Activated CD4-positive, alpha-beta memory T cell treated with anti-CD3 and anti-CD28 coated beads for 36 hours (primary cell): ENCODE results near the gene CCL17. TPM values are rescaled to one million over a fixed set of nuclear protein-coding genes. Genes with fewer than 3 reads are reported as not detected.
"Not testable (repeated sequence)": the region's sequence is repeated elsewhere in the genome, so short reads cannot be mapped to it uniquely, and the experiment has no call there.

Experiments used
- CTCF ChIA-PET: fragments of 350-600 bp; sonication (Branson Sonifier 250); formaldehyde crosslinking; loops from one replicate; lab custom pipeline; 2021; ENCODE audit warnings: antibody characterized with exemption, inconsistent platforms; lab: Charles Lee
- POLR2A ChIA-PET: fragments of 350-600 bp; sonication (Branson Sonifier 250); formaldehyde crosslinking; loops from one replicate; lab custom pipeline; 2021; ENCODE audit warnings: antibody characterized with exemption; lab: Charles Lee
- DNase-seq: peaks from one replicate; pipeline ENCODE4 v3.0.0-alpha.2; 2020
- H3K27ac Mint-ChIP-seq: one replicate; pipeline ENCODE4 v1.8.0; 2021; ENCODE audit warnings: mixed read lengths
- H3K27me3 Mint-ChIP-seq: one replicate; pipeline ENCODE4 v1.8.0; 2021; ENCODE audit warnings: mixed read lengths
- H3K36me3 Mint-ChIP-seq: one replicate; pipeline ENCODE4 v1.8.0; 2021; ENCODE audit warnings: mixed read lengths
- H3K4me1 Mint-ChIP-seq: one replicate; pipeline ENCODE4 v1.8.0; 2021; ENCODE audit warnings: low read depth, mixed read lengths
- H3K4me3 Mint-ChIP-seq: one replicate; pipeline ENCODE4 v1.8.0; 2021; ENCODE audit warnings: mild to moderate bottlenecking, mixed read lengths
- H3K9me3 Mint-ChIP-seq: one replicate; pipeline ENCODE4 v1.8.0; 2021; ENCODE audit warnings: mixed read lengths
- intact Hi-C: fragments of 100-400 bp; cut with micrococcal nuclease; formaldehyde crosslinking; loops from one replicate; pipeline ENCODE4 v1.15.1; 2023
- total RNA-seq, 2 experiments: library from RNA; stranded (reverse); gene quantifications; one replicate each; pipeline ENCODE4 v1.2.3, GENCODE V29; 2021

CCL17 gene
- total RNA-seq, 2 experiments from 2014 or later = 1.6 to 3.1 TPM

DNA sequence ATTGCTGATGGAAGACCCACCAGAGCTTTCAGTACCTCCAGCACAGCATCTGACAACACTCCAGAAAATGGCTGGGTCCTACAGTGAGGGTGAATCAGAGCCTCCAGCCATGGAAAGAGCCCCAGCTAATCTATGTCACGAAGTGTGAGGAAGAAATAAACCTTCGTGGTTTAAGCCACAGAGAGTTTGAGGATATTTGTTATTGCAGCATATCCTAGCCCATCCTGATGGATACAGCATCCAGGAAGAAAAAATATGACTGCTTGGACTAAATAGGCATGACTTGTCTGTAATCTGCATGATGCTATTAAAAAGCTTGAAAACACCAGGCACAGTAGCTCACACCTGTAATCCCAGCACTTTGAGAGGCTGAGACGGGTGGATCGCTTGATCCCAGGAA, 13.3 kb upstream of the CCL17 start:
- intact Hi-C loops = no loop called here
- no peak for DNase-seq
- peaks cover 8% of the 10 kb centered on the region for H3K4me1 Mint-ChIP-seq

DNA sequence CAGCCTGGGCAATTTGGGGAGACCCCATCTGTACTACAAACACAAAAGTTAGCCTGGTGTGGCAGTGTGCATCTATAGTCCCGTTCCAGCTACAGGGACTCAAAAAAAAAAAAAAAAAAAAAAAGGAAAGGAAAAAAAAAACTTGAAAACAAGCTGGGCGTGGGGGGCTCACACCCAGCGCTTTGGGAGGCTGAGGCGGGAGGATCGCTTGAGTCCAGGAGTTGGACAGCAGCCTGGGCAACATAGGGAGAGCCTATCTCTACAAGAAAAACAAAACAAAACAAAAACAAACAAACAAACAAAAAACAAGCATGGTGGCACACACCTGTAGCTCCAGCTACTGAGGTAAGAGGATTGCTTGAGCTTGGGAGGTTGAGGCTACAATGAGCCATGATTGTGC, 12.9 kb upstream of the CCL17 start:
- Mint-ChIP-seq H3K27ac (no peak overlapping the region), H3K4me3 (no peak overlapping the region), H3K9me3 (no peaks in the 10 kb centered on the region), H3K36me3 (no peaks in the 10 kb centered on the region), H3K4me1 (peaks cover 8% of the 10 kb centered on the region), H3K27me3 (peaks cover 4% of the 10 kb centered on the region)
- intact Hi-C loops = no loop called here
- POLR2A ChIA-PET = no interaction called here
- CTCF ChIA-PET = interaction anchor here (0.8 to 1.3 kb wide), 2 partner anchors 13 to 25 kb away, joined by 4 to 5 read pairs; partner anchors contain the start of gene CCL17
- DNase-seq = no peak

More for the DNA sequence above, 13.3 kb upstream of the CCL17 start:
- CTCF ChIA-PET = interaction anchor here (1.3 kb wide), 1 partner anchor 25 kb away, joined by 5 read pairs; no protein-coding TSS in a partner anchor
- H3K36me3 Mint-ChIP-seq = no peaks in the 10 kb centered on the region
- H3K9me3 Mint-ChIP-seq = no peaks in the 10 kb centered on the region
- no peak overlapping the region for H3K4me3 Mint-ChIP-seq
- H3K27ac Mint-ChIP-seq = no peak overlapping the region
- H3K27me3 Mint-ChIP-seq = peaks cover 4% of the 10 kb centered on the region
- POLR2A ChIA-PET = no interaction called here

DNA sequence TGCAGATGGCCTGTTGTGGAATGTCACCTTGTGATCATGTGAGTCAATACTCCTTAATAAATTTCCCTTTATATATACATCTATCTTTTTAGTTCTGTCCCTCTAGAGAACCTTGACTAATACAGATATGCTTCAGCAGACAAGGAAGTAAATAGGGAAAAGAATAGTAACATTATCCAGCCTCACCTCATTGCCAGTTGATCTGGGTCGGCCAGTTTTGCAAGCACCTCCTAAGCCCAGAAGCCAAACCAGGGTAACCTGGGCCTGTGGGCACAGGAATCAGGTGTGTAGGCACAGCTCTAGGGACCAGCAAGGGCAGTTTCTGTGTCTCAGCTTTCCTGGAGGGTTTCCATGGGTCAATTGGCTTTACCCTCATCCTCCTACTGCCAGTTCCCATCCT, 11.9 kb upstream of the CCL17 start:
- Mint-ChIP-seq H3K27me3 (peaks cover 4% of the 10 kb centered on the region), H3K36me3 (no peaks in the 10 kb centered on the region), H3K9me3 (no peaks in the 10 kb centered on the region), H3K4me3 (no peak overlapping the region), H3K4me1 (peaks cover 8% of the 10 kb centered on the region), H3K27ac (no peak overlapping the region)
- intact Hi-C loops = no loop called here
- ChIA-PET POLR2A (no interaction called here), CTCF (interaction anchor here (0.8 kb wide), 1 partner anchor 12 kb away, joined by 4 read pairs; the partner anchor contains the start of gene CCL17)
- no peak for DNase-seq

DNA sequence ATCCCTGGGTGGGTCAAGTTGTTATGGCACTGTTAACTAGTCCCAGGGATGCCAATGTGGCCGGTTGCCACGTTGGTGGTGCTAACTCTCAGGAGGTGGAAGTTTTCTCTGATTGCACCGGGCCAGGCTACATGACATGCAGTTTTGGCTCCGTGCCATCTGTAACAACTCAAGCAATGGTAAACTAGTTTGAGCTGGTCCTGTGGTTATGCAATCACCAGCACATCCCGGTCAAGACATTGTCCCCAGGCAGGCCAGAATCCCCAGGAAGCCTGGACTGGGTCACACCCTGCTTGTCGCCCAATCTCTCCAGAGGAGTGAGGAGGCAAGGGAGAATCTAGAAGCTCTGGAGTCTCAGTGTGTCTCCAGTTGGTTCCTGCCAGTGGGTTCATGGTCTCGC, 10.1 kb upstream of the CCL17 start:
- no peaks in the 10 kb centered on the region for H3K36me3 Mint-ChIP-seq
- intact Hi-C loops = no loop called here
- H3K4me1 Mint-ChIP-seq = no peaks in the 10 kb centered on the region
- peaks cover 4% of the 10 kb centered on the region for H3K27me3 Mint-ChIP-seq
- ChIA-PET CTCF (interaction anchor here (0.8 kb wide), 1 partner anchor 23 kb away, joined by 3 read pairs; no protein-coding TSS in a partner anchor), POLR2A (no interaction called here)
- no peak for DNase-seq
- H3K4me3 Mint-ChIP-seq = no peak overlapping the region
- H3K27ac Mint-ChIP-seq = no peak overlapping the region
- H3K9me3 Mint-ChIP-seq = no peaks in the 10 kb centered on the region

DNA sequence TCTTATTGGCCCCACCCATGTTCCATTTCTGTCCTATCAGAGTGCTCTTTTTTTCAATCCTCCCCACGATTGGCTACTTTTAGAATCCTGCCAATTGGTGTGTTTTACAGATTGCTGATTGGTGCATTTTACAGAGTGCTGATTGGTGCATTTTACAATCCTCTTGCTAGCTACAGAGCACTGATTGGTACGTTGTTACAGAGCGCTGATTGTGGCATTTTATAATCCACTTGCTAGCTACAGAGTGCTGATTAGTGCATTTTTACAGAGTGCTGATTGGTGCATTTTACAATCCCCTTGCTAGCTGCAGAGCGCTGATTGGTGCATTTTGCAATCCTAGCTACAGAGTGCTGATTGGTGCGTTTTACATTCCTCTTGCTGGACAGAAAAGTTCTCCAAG, 9.5 kb upstream of the CCL17 start:
- Mint-ChIP-seq H3K36me3 (no peaks in the 10 kb centered on the region), H3K4me3 (no peak overlapping the region), H3K27me3 (peaks cover 4% of the 10 kb centered on the region), H3K9me3 (no peaks in the 10 kb centered on the region), H3K27ac (no peak overlapping the region), H3K4me1 (no peaks in the 10 kb centered on the region)
- CTCF ChIA-PET = no interaction called here
- intact Hi-C loops = no loop called here
- no peak for DNase-seq
- POLR2A ChIA-PET = no interaction called here

DNA sequence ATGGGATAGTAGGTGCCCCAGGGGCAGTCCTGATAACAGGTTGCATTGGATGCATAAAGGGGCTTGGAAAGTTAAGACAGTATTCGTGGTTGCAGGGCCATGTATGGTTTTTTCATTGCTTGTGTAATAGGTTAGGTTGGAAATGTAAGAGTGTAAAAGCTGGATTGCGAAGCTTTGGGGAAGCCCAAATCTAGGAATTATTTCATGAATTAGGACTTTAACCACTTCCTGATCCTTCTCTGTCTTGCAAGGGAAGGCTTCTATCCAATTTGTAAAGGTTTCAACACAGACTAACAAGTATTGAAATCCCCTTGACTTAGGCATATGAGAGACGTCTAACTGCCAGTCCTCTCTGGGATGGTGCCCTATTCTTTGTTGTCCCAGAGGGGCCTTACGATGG, 7.8 kb upstream of the CCL17 start:
- no peak for DNase-seq
- Mint-ChIP-seq H3K4me1 (no peaks in the 10 kb centered on the region), H3K4me3 (no peak overlapping the region), H3K27me3 (no peaks in the 10 kb centered on the region), H3K27ac (no peak overlapping the region), H3K9me3 (no peaks in the 10 kb centered on the region), H3K36me3 (no peaks in the 10 kb centered on the region)
- ChIA-PET CTCF (no interaction called here), POLR2A (no interaction called here)
- intact Hi-C loops = no loop called here

DNA sequence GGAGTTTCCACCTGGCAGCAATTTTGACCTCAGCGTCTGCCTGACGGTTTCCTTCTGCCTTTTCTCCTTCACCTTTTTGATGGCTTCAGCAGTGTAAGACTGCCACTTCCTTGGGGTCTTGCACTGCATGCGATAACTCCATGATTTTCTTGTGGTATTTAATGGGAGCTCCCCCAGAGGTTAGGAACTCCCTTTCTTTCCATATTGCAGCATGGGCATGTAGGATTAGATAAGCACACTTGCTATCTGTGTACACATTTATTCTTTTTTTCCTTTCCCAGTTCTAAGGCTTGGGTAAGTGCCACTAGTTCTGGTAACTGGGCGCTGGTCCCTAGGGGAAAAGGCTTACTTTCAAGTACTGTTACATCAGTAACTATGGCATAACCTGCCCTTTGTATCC, 7.1 kb upstream of the CCL17 start:
- DNase-seq, H3K27ac Mint-ChIP-seq, POLR2A ChIA-PET, H3K4me1 Mint-ChIP-seq, H3K27me3 Mint-ChIP-seq, CTCF ChIA-PET, intact Hi-C loops, H3K4me3 Mint-ChIP-seq, H3K36me3 Mint-ChIP-seq, H3K9me3 Mint-ChIP-seq: not testable (repeated sequence)

DNA sequence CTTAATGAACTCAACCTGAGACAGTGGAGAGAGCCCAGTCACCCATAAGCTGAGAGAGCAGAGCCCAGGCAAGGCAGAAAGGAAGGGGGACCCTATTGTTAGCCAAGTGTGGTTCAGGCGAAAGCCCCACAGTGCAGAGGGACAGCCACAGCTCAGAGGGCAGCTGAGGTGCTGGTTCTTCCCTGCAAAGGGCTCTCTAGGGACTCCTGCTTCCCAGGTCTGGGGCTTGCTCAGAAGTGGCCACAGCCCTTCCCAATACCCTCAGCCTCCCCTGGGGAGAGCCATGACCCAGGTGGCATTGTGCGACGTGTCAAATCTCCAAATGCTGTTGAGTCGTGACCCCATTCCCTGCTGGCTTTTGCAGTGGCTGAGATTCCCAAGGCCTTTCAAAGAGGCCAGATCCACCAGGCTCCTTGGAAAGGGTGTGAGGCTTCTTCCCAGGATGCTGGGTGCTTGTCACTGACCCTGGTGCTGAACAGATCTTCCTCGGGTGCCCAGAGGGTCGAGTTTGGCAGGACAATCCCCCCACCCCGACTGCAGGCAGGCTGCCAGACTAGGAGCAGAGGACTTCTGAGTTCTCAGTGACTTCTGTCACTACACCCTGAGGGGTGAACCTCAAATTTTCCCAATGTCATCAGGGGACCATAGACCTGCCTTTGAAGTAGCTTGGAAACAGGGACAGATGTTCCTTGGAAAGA, 2.5 kb upstream of the CCL17 start:
- no peak for DNase-seq
- H3K36me3 Mint-ChIP-seq = no peaks in the 10 kb centered on the region
- intact Hi-C loops = no loop called here
- H3K27me3 Mint-ChIP-seq = no peaks in the 10 kb centered on the region
- H3K4me1 Mint-ChIP-seq = peaks cover 3% of the 10 kb centered on the region
- no peak overlapping the region for H3K27ac Mint-ChIP-seq
- CTCF ChIA-PET = no interaction called here
- H3K9me3 Mint-ChIP-seq = no peaks in the 10 kb centered on the region
- no peak overlapping the region for H3K4me3 Mint-ChIP-seq
- POLR2A ChIA-PET = no interaction called here

DNA sequence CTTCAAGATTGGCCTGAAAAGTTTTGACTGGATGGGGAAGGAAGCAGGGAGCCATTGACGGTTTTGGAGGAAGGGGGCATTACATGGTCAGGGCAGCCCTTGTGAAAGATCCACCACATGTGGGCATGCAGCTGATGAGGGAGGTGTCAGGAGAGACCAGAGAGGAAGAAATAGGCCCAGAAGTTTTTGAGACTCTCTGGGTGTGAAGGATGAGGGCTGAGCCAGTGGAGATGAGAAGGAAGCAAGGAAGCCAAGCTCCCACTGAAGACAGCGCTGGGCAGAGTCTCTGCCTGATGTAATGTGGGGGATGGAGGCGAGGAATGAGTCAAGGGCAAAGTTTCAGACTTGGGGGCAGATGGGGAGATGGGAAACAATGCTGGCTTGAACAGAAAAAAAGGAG, 530 bp downstream of the CCL17 start:
- peaks cover 3% of the 10 kb centered on the region for H3K4me1 Mint-ChIP-seq
- H3K9me3 Mint-ChIP-seq = no peaks in the 10 kb centered on the region
- DNase-seq = no peak
- H3K36me3 Mint-ChIP-seq = no peaks in the 10 kb centered on the region
- no peak overlapping the region for H3K4me3 Mint-ChIP-seq
- no peaks in the 10 kb centered on the region for H3K27me3 Mint-ChIP-seq
- ChIA-PET CTCF (interaction anchor here (1.3 to 2.1 kb wide), 3 partner anchors 11 to 14 kb away, joined by 4 to 8 read pairs (median 4); no protein-coding TSS in a partner anchor), POLR2A (no interaction called here)
- H3K27ac Mint-ChIP-seq = no peak overlapping the region
- intact Hi-C loops = no loop called here

DNA sequence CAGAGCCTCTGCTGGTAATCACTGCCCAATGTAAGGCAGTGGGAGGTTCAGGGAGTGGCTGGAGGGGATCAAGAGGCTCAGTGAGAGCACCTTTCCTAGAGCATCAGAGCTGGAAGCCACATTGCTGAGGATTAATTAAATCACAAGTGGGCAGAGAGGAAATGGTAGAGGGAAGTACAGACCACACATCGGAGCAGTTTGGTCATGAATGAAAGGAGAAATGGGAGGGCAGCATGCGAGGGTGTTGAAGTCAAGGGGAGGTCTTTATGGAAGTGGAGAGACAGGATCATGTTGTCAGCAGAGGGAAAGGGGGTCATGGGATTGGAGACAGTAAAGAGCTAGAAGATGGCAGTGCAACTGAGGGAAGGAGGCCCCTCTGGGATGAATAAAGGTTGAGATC, 2.3 kb downstream of the CCL17 start:
- no peak overlapping the region for H3K4me3 Mint-ChIP-seq
- H3K9me3 Mint-ChIP-seq = no peaks in the 10 kb centered on the region
- DNase-seq = no peak
- peaks cover 3% of the 10 kb centered on the region for H3K4me1 Mint-ChIP-seq
- intact Hi-C loops = no loop called here
- H3K27me3 Mint-ChIP-seq = no peaks in the 10 kb centered on the region
- POLR2A ChIA-PET = no interaction called here
- CTCF ChIA-PET = no interaction called here
- H3K27ac Mint-ChIP-seq = no peak overlapping the region
- H3K36me3 Mint-ChIP-seq = no peaks in the 10 kb centered on the region

DNA sequence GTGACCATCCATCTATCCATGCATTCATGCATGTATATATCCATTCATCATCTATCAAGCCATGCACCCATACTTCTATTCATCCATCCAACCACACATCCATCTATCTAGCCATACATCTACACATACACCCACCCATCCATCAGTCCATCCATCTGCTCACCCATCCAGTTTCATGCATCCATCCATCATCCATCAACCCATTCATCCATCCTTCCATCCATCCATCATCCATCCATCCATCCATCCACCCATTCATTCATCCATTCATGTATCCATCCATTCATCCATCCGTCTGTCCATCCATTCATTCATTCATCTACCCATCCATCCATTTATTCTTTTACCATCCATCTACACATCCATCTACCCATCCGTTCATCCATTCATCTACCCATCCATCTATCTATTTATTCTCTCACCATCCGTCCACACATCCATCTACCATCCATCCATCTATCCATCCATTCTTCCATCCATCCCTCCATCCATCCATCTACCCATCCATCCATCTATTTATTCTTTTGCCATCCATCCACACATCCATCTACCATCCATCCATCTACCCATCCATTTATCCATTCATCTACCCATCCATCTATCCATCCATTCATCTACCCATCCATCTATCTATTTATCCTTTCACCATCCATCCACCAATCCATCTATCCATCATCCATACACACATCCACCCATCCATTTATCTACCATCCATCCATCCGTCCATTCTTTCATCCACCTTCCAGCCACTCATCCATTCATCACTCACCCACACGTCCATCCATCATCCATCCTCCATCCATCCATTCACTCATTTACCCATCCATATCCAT, 3.2 kb downstream of the CCL17 start:
- CTCF ChIA-PET = no interaction called here
- Mint-ChIP-seq H3K27ac (no peak overlapping the region), H3K4me1 (peaks cover 3% of the 10 kb centered on the region), H3K4me3 (no peak overlapping the region), H3K9me3 (no peaks in the 10 kb centered on the region), H3K36me3 (no peaks in the 10 kb centered on the region), H3K27me3 (no peaks in the 10 kb centered on the region)
- intact Hi-C loops = no loop called here
- POLR2A ChIA-PET = no interaction called here
- DNase-seq = no peak

DNA sequence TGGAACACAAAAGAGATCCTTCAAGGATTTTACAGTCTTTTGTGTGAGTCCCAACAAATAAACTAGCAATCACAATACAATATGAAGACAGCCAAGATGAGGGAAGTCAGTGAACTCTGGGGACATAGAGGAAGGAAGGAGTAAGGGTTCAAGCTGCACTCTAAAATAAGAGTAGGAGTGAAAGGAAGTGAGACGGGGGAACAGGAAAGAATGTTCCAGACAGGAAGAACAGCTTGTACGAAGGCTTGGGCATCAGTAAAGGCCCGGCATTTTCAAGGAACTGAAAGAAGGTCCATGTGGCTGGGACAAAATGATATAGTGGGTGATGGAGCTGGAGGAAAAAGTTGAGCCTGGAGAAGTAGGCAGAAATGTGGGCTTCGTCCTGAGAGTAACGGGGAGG, 4.5 kb downstream of the CCL17 start:
- Mint-ChIP-seq H3K27me3 (no peaks in the 10 kb centered on the region), H3K9me3 (no peaks in the 10 kb centered on the region), H3K36me3 (no peaks in the 10 kb centered on the region), H3K4me3 (no peak overlapping the region), H3K4me1 (peaks cover 3% of the 10 kb centered on the region), H3K27ac (no peak overlapping the region)
- DNase-seq = no peak
- POLR2A ChIA-PET = no interaction called here
- intact Hi-C loops = no loop called here
- CTCF ChIA-PET = no interaction called here
